Lower lobe of right lung (tissue), 2 donors: ENCODE results near the gene NFIA. TPM values are rescaled to one million over a fixed set of nuclear protein-coding genes. Genes with fewer than 3 reads are reported as not detected.

Source experiments
- ATAC-seq, 2 donors: fragments of 200-7000 bp; cut with Tn5 transposase; one replicate each; pipeline ENCODE4 v1.9.1; 2020 to 2022; ENCODE audit warnings: mild to moderate bottlenecking in 2 of 2, moderate library complexity in 2 of 2
- DNase-seq: peaks from one replicate; pipeline ENCODE4 v3.0.0-alpha.2; 2020
- H3K27ac ChIP-seq: fragments of 200-600 bp; one replicate; pipeline ENCODE4 v1.8.0; 2022
- H3K27me3 ChIP-seq: fragments of 200-600 bp; one replicate; pipeline ENCODE4 v1.8.0; 2022; ENCODE audit warnings: low read depth
- H3K36me3 ChIP-seq: fragments of 200-600 bp; one replicate; pipeline ENCODE4 v1.8.0; 2022; ENCODE audit warnings: mild to moderate bottlenecking
- H3K4me1 ChIP-seq: fragments of 200-600 bp; one replicate; pipeline ENCODE4 v1.8.0; 2022
- H3K4me3 ChIP-seq: fragments of 200-600 bp; one replicate; pipeline ENCODE4 v1.8.0; 2022; ENCODE audit warnings: mild to moderate bottlenecking
- H3K9me3 ChIP-seq: fragments of 200-600 bp; one replicate; pipeline ENCODE4 v1.8.0; 2022
- CTCF ChIP-seq: fragments of 200-600 bp; IDR thresholded peaks from one replicate; pipeline ENCODE4 v1.8.0; 2022; ENCODE audit warnings: antibody characterized with exemption, mild to moderate bottlenecking
- intact Hi-C: fragments of 100-400 bp; cut with DNase I; formaldehyde crosslinking; loops from one replicate; pipeline ENCODE4 v1.11.0; 2022
- total RNA-seq: library from RNA; stranded (reverse); fragmentation: NEBNext Ultra II Directional; extraction: Animal tissue kit (Norgen Biotek cat#: 25700); gene quantifications from one replicate; pipeline ENCODE4 v1.2.1, GENCODE V29; 2021
- donor health status: DM: no; HTN: yes; CAD: no; lungs with severe emphysema.

The NFIA gene
- total RNA-seq, 1 donor from 2014 or later: 70.0 TPM

- H3K4me3 ChIP-seq: no peak overlapping the region
- H3K27ac ChIP-seq: no peak overlapping the region
- H3K9me3 ChIP-seq: no peaks in the 10 kb centered on the region
- H3K27me3 ChIP-seq: no peaks in the 10 kb centered on the region
- DNase-seq: no peak
- H3K4me1 ChIP-seq: peaks cover 21% of the 10 kb centered on the region
- no peak for ATAC-seq
- intact Hi-C loops: no loop called here
- no peaks in the 10 kb centered on the region for H3K36me3 ChIP-seq
- TF ChIP-seq CTCF: no peak
These were observed 35.3 kb upstream of the NFIA start for GRCh38 chr1:61047061-61047460.

DNA sequence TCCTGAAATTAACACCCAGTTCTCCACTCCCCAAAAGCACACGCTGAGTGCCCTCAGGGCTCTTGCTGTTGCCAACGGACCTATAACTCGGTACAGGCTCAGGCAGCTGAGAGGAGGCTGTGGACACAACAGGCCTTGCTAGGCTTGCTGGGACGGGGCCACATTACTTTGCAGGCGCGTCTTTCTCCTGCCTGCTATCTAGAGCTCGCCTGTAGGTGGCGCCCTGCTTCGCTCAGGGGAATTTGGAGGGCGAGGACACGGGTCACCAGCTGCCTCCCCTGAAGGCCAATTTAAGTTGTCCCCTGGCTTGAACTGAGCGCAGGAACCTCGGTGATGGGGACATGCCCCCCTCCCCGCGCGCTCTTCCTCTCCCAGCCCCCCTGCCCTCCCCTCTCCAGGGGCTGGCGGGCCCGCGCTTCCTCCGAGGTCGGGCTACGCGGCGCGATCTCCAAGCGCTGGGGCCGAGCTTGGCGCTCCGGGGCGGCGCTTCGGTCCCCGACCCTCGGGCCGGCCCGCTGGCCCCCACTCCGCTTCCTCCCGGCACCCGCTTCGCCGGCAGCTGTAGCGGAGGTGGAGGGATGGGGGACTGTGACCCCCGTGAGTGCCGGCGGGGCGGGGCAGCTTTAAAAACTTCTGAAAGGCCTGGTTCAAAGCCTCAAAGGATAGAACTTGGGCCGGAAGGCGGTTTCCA lies 32.4 kb upstream of the NFIA start:
- peaks cover 43% of the 10 kb centered on the region for H3K4me1 ChIP-seq
- intact Hi-C loops: no loop called here
- peak; percentile 96 for TF ChIP-seq CTCF
- no peaks in the 10 kb centered on the region for H3K36me3 ChIP-seq
- peak overlapping the region; percentile 90 for H3K4me3 ChIP-seq
- no peaks in the 10 kb centered on the region for H3K27me3 ChIP-seq
- peak overlapping the region; percentile 92 for H3K27ac ChIP-seq
- H3K9me3 ChIP-seq: no peaks in the 10 kb centered on the region
- DNase-seq (peak; percentile 94), ATAC-seq (peak; percentile 90 to 95)

- peak; percentile 69 for DNase-seq
- Histone ChIP-seq H3K4me3 (peak overlapping the region; percentile 90), H3K4me1 (peaks cover 51% of the 10 kb centered on the region), H3K36me3 (no peaks in the 10 kb centered on the region), H3K27ac (peak overlapping the region; percentile 92), H3K27me3 (no peaks in the 10 kb centered on the region), H3K9me3 (no peaks in the 10 kb centered on the region)
- ATAC-seq: peak; percentile 83 to 87
- intact Hi-C loops: no loop called here
- no peak for TF ChIP-seq CTCF
These were observed 31.6 kb upstream of the NFIA start for GRCh38 chr1:61050541-61051442.

- Histone ChIP-seq H3K27me3 (no peaks in the 10 kb centered on the region), H3K4me3 (peak overlapping the region; percentile 90), H3K9me3 (no peaks in the 10 kb centered on the region), H3K27ac (peak overlapping the region; percentile 92), H3K4me1 (peaks cover 57% of the 10 kb centered on the region), H3K36me3 (no peaks in the 10 kb centered on the region)
- intact Hi-C loops: no loop called here
- no peak for DNase-seq
- no peak for TF ChIP-seq CTCF
- no peak for ATAC-seq
These were observed 31.0 kb upstream of the NFIA start for GRCh38 chr1:61051443-61051718.

GRCh38 chr1:61051719-61052394 lies 30.5 kb upstream of the NFIA start:
- Histone ChIP-seq H3K4me1 (peaks cover 61% of the 10 kb centered on the region), H3K9me3 (no peaks in the 10 kb centered on the region), H3K4me3 (peak overlapping the region; percentile 90), H3K27ac (peak overlapping the region; percentile 92), H3K36me3 (no peaks in the 10 kb centered on the region), H3K27me3 (no peaks in the 10 kb centered on the region)
- TF ChIP-seq CTCF: no peak
- intact Hi-C loops: no loop called here
- ATAC-seq (no peak), DNase-seq (no peak)
